ENCODE results near the gene SLC35D1. TPM values are rescaled to one million over a fixed set of nuclear protein-coding genes. Genes with fewer than 3 reads are reported as not detected.

Gene SLC35D1
- total RNA-seq, 1 experiment from 2014 or later = 7.7 TPM

GRCh38 chr1:67020304-67020703 lies 33.6 kb downstream of the SLC35D1 start:
- intact Hi-C loops (cut with micrococcal nuclease; ENCODE audit: unreplicated experiment) = no loop called here

GRCh38 chr1:67019600-67020136 lies 34.3 kb downstream of the SLC35D1 start:
- no peak overlapping the region for H3K27ac Mint-ChIP-seq (ENCODE audit: unreplicated experiment)
- H3K4me1 ChIP-seq = no peaks in the 10 kb centered on the region
- H3K9me3 ChIP-seq = no peaks in the 10 kb centered on the region
- no peak for TF ChIP-seq CTCF (IDR thresholded peaks at IDR 0.05; ENCODE audit: insufficient read depth in 1 of 2, low read depth in 1 of 2, low read length in 1 of 2, severe bottlenecking in 1 of 2, unreplicated experiment in 1 of 2)
- intact Hi-C loops (cut with micrococcal nuclease; ENCODE audit: unreplicated experiment) = no loop called here
- no peak overlapping the region for H3K4me3 ChIP-seq (ENCODE audit: low read depth, low read length)
- no peaks in the 10 kb centered on the region for H3K4me1 Mint-ChIP-seq (ENCODE audit: low read depth, unreplicated experiment)
- peaks cover 6% of the 10 kb centered on the region for H3K36me3 Mint-ChIP-seq (ENCODE audit: insufficient read depth, unreplicated experiment)
- no peaks in the 10 kb centered on the region for H3K27me3 Mint-ChIP-seq (ENCODE audit: insufficient read depth, unreplicated experiment)
- H3K27me3 ChIP-seq (replicated peaks; ENCODE audit: control insufficient read depth, insufficient read depth, low read length) = no peaks in the 10 kb centered on the region
- no peaks in the 10 kb centered on the region for H3K9me3 Mint-ChIP-seq (ENCODE audit: unreplicated experiment)
- ChIA-PET CTCF (no interaction called here), POLR2A (no interaction called here)
- no TSS peak for BruUV-seq (replicated peaks)
- H3K36me3 ChIP-seq (ENCODE audit: control insufficient read depth, insufficient read depth, low read length) = no peaks in the 10 kb centered on the region
- no peak for DNase-seq
- no peak overlapping the region for H3K4me3 Mint-ChIP-seq (ENCODE audit: unreplicated experiment)

More at GRCh38 chr1:67020304-67020703, 33.6 kb downstream of the SLC35D1 start:
- Mint-ChIP-seq H3K27ac (ENCODE audit: unreplicated experiment) (no peak overlapping the region), H3K9me3 (ENCODE audit: unreplicated experiment) (no peaks in the 10 kb centered on the region), H3K4me1 (ENCODE audit: low read depth, unreplicated experiment) (no peaks in the 10 kb centered on the region), H3K36me3 (ENCODE audit: insufficient read depth, unreplicated experiment) (peaks cover 6% of the 10 kb centered on the region), H3K4me3 (ENCODE audit: unreplicated experiment) (no peak overlapping the region), H3K27me3 (ENCODE audit: insufficient read depth, unreplicated experiment) (no peaks in the 10 kb centered on the region)
- H3K36me3 ChIP-seq (ENCODE audit: control insufficient read depth, insufficient read depth, low read length) = no peaks in the 10 kb centered on the region
- CTCF ChIA-PET = no interaction called here
- H3K27me3 ChIP-seq (replicated peaks; ENCODE audit: control insufficient read depth, insufficient read depth, low read length) = no peaks in the 10 kb centered on the region
- BruUV-seq (replicated peaks) = no TSS peak
- POLR2A ChIA-PET = no interaction called here
- H3K4me3 ChIP-seq (ENCODE audit: low read depth, low read length) = no peak overlapping the region
- H3K4me1 ChIP-seq = no peaks in the 10 kb centered on the region
- no peak for TF ChIP-seq CTCF (IDR thresholded peaks at IDR 0.05; ENCODE audit: insufficient read depth in 1 of 2, low read depth in 1 of 2, low read length in 1 of 2, severe bottlenecking in 1 of 2, unreplicated experiment in 1 of 2)
- no peak for DNase-seq
- no peaks in the 10 kb centered on the region for H3K9me3 ChIP-seq

- H3K27me3 ChIP-seq (replicated peaks; ENCODE audit: control insufficient read depth, insufficient read depth, low read length) = no peaks in the 10 kb centered on the region
- BruUV-seq (replicated peaks) = no TSS peak
- DNase-seq = no peak
- Mint-ChIP-seq H3K9me3 (ENCODE audit: unreplicated experiment) (no peaks in the 10 kb centered on the region), H3K36me3 (ENCODE audit: insufficient read depth, unreplicated experiment) (peaks cover 6% of the 10 kb centered on the region), H3K4me1 (ENCODE audit: low read depth, unreplicated experiment) (no peaks in the 10 kb centered on the region), H3K27me3 (ENCODE audit: insufficient read depth, unreplicated experiment) (no peaks in the 10 kb centered on the region), H3K4me3 (ENCODE audit: unreplicated experiment) (no peak overlapping the region), H3K27ac (ENCODE audit: unreplicated experiment) (no peak overlapping the region)
- intact Hi-C loops (cut with micrococcal nuclease; ENCODE audit: unreplicated experiment) = no loop called here
- no peaks in the 10 kb centered on the region for H3K36me3 ChIP-seq (ENCODE audit: control insufficient read depth, insufficient read depth, low read length)
- no peaks in the 10 kb centered on the region for H3K9me3 ChIP-seq
- ChIA-PET CTCF (interaction anchor here (0.5 kb wide), 1 partner anchor 1281 kb away, joined by 4 read pairs; no protein-coding TSS in a partner anchor), POLR2A (no interaction called here)
- H3K4me3 ChIP-seq (ENCODE audit: low read depth, low read length) = no peak overlapping the region
- TF ChIP-seq CTCF (IDR thresholded peaks at IDR 0.05; ENCODE audit: insufficient read depth in 1 of 2, low read depth in 1 of 2, low read length in 1 of 2, severe bottlenecking in 1 of 2, unreplicated experiment in 1 of 2) = no peak
- H3K4me1 ChIP-seq = no peaks in the 10 kb centered on the region
These were observed 34.8 kb downstream of the SLC35D1 start for GRCh38 chr1:67019121-67019520.

Measured in Caco-2 (cell line).